BJ (cell line): ENCODE measurements around the gene MYD88. TPM values are rescaled to one million over a fixed set of nuclear protein-coding genes. Genes with fewer than 3 reads are reported as not detected.

Source experiments
- CTCF ChIA-PET: fragments of 350-600 bp; formaldehyde crosslinking; extraction: SDS; loops from one replicate; lab custom pipeline; 2021; ENCODE audit warnings: antibody characterized with exemption, inconsistent platforms; lab: Yijun Ruan, JAX
- POLR2A ChIA-PET: fragments of 300-600 bp; sonication (Branson Sonifier 250); formaldehyde crosslinking; extraction: SDS; loops from one replicate; lab custom pipeline; 2021; ENCODE audit warnings: antibody characterized with exemption; lab: Charles Lee
- DNase-seq: peaks from one replicate; pipeline ENCODE4 v3.0.0-alpha.2; 2011; ENCODE audit warnings: low read depth
- H3K27me3 ChIP-seq: 2 replicates; pipeline ENCODE4 v1.6.0; 2011; ENCODE audit warnings: low read length; ENCODE audit not compliant: control insufficient read depth, insufficient read depth
- H3K36me3 ChIP-seq: 2 replicates; pipeline ENCODE4 v1.5.1; 2011; ENCODE audit warnings: low read length; ENCODE audit not compliant: control insufficient read depth, insufficient read depth
- H3K4me3 ChIP-seq: 2 replicates; pipeline ENCODE4 v1.5.1; 2011; ENCODE audit warnings: low read depth, mild to moderate bottlenecking, control low read depth, low read length
- polyA plus RNA-seq: library from polyadenylated mRNA; depleted of rRNA; stranded (reverse); fragments of >200 nt; gene quantifications from 2 replicates; pipeline ENCODE4 v1.2.3, GENCODE V29; 2011
- TF ChIP-seq, protein P1 (sequence below): IDR thresholded peaks from 2 replicates; pipeline ENCODE4 v1.5.1; 2011; ENCODE audit warnings: low read depth, mild to moderate bottlenecking, control low read depth, inconsistent platforms, low read length, moderate library complexity; ENCODE audit not compliant: insufficient read depth

Gene MYD88
- polyA plus RNA-seq, 1 experiment: 45.6 TPM

GRCh38 chr3:38121451-38121831 lies 17.0 kb upstream of the MYD88 start:
- TF ChIP-seq, protein P1, sequence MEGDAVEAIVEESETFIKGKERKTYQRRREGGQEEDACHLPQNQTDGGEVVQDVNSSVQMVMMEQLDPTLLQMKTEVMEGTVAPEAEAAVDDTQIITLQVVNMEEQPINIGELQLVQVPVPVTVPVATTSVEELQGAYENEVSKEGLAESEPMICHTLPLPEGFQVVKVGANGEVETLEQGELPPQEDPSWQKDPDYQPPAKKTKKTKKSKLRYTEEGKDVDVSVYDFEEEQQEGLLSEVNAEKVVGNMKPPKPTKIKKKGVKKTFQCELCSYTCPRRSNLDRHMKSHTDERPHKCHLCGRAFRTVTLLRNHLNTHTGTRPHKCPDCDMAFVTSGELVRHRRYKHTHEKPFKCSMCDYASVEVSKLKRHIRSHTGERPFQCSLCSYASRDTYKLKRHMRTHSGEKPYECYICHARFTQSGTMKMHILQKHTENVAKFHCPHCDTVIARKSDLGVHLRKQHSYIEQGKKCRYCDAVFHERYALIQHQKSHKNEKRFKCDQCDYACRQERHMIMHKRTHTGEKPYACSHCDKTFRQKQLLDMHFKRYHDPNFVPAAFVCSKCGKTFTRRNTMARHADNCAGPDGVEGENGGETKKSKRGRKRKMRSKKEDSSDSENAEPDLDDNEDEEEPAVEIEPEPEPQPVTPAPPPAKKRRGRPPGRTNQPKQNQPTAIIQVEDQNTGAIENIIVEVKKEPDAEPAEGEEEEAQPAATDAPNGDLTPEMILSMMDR: no peak
- POLR2A ChIA-PET: no interaction called here
- CTCF ChIA-PET: interaction anchor here (0.9 to 6.3 kb wide), 3 partner anchors 9 to 177 kb away, joined by 3 to 39 read pairs (median 7); no protein-coding TSS in a partner anchor
- Histone ChIP-seq H3K36me3 (peaks cover 32% of the 10 kb centered on the region), H3K27me3 (no peaks in the 10 kb centered on the region), H3K4me3 (no peak overlapping the region)
- no peak for DNase-seq

DNA sequence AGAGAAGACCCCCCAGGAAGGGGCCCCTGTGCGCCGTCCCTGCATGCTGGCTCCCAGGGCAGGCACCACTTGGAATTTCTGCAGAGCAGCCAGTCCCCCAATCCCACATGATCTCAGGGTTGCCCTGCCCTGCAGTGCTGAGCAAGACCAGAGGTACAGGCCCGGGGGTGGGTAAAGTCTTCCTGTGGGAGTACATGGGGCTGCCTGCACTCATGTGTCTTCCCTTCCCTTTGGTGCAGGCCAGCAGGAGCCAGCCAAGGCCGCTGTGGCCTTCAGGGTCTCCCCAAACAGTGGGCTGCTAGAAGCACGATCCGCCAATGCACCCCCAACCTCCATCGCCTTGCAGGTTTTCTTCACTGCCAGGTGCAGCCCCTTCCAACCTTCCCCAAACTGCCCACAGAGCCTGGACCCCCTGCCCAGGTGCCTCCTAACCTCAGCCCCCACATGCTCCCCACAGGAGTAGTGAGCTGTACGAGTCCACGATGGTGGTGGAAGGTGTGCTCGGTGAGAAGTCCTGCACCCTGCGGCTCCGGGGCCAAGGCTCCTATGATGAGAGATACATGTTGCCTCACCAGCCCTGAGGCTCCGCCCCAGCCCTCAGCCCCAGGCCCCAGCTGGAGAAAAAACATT lies 16.5 kb upstream of the MYD88 start:
- TF ChIP-seq, protein P1: no peak
- DNase-seq: no peak
- ChIA-PET POLR2A (no interaction called here), CTCF (interaction anchor here (0.9 kb wide), 1 partner anchor 176 kb away, joined by 3 read pairs; no protein-coding TSS in a partner anchor)
- peaks cover 35% of the 10 kb centered on the region for H3K36me3 ChIP-seq
- no peaks in the 10 kb centered on the region for H3K27me3 ChIP-seq
- H3K4me3 ChIP-seq: no peak overlapping the region

GRCh38 chr3:38122712-38123290 lies 15.7 kb upstream of the MYD88 start:
- CTCF ChIA-PET: no interaction called here
- POLR2A ChIA-PET: no interaction called here
- TF ChIP-seq, protein P1: no peak
- Histone ChIP-seq H3K36me3 (peaks cover 43% of the 10 kb centered on the region), H3K4me3 (no peak overlapping the region), H3K27me3 (no peaks in the 10 kb centered on the region)
- no peak for DNase-seq

- H3K4me3 ChIP-seq: no peak overlapping the region
- POLR2A ChIA-PET: no interaction called here
- TF ChIP-seq, protein P1: no peak
- no peaks in the 10 kb centered on the region for H3K27me3 ChIP-seq
- no peak for DNase-seq
- H3K36me3 ChIP-seq: peaks cover 53% of the 10 kb centered on the region
- CTCF ChIA-PET: no interaction called here
Measured at GRCh38 chr3:38124324-38125122, 13.9 kb upstream of the MYD88 start.
